ENCODE measurements around the gene ZNRD2.
A peak's percentile ranks its signal among the peaks of the same experiment; 100 is the strongest.

GRCh38 chr11:65539744-65540289 is 30.5 kb upstream of the ZNRD2 start:
- TF ChIP-seq, protein P1, sequence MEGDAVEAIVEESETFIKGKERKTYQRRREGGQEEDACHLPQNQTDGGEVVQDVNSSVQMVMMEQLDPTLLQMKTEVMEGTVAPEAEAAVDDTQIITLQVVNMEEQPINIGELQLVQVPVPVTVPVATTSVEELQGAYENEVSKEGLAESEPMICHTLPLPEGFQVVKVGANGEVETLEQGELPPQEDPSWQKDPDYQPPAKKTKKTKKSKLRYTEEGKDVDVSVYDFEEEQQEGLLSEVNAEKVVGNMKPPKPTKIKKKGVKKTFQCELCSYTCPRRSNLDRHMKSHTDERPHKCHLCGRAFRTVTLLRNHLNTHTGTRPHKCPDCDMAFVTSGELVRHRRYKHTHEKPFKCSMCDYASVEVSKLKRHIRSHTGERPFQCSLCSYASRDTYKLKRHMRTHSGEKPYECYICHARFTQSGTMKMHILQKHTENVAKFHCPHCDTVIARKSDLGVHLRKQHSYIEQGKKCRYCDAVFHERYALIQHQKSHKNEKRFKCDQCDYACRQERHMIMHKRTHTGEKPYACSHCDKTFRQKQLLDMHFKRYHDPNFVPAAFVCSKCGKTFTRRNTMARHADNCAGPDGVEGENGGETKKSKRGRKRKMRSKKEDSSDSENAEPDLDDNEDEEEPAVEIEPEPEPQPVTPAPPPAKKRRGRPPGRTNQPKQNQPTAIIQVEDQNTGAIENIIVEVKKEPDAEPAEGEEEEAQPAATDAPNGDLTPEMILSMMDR (IDR thresholded peaks at IDR 0.05): no peak
- TF ChIP-seq NFYB (CRISPR knock-in tag; conservative IDR thresholded peaks at IDR 0.05; ENCODE audit: low read depth) (no peak), TEAD1 (CRISPR knock-in tag; IDR thresholded peaks at IDR 0.05) (peak; percentile 86; the same call in 1 of the 2 replicates), JUN (CRISPR knock-in tag; IDR thresholded peaks at IDR 0.05) (0 out of 2 replicates have a peak, but pooled peaks have one; percentile 37), TP53 (CRISPR knock-in tag; IDR thresholded peaks at IDR 0.05) (peak; percentile 96; the same call in 1 of the 2 replicates)
- TF ChIP-seq, protein P2, sequence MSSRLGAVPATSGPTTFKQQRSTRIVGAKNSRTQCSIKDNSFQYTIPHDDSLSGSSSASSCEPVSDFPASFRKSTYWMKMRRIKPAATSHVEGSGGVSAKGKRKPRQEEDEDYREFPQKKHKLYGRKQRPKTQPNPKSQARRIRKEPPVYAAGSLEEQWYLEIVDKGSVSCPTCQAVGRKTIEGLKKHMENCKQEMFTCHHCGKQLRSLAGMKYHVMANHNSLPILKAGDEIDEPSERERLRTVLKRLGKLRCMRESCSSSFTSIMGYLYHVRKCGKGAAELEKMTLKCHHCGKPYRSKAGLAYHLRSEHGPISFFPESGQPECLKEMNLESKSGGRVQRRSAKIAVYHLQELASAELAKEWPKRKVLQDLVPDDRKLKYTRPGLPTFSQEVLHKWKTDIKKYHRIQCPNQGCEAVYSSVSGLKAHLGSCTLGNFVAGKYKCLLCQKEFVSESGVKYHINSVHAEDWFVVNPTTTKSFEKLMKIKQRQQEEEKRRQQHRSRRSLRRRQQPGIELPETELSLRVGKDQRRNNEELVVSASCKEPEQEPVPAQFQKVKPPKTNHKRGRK (CRISPR knock-in tag; IDR thresholded peaks at IDR 0.05; ENCODE audit: borderline replicate concordance): no peak
